NCI-H2171 (cell line): Measurements from ENCODE around the gene FXYD1.
"Not testable (repeated sequence)": the region's sequence is repeated elsewhere in the genome, so short reads cannot be mapped to it uniquely, and the experiment has no call there.

Experiments used
- DNase-seq: peaks from one replicate; lab custom pipeline; 2025; lab: John Stamatoyannopoulos, UW

The FXYD1 gene

DNA sequence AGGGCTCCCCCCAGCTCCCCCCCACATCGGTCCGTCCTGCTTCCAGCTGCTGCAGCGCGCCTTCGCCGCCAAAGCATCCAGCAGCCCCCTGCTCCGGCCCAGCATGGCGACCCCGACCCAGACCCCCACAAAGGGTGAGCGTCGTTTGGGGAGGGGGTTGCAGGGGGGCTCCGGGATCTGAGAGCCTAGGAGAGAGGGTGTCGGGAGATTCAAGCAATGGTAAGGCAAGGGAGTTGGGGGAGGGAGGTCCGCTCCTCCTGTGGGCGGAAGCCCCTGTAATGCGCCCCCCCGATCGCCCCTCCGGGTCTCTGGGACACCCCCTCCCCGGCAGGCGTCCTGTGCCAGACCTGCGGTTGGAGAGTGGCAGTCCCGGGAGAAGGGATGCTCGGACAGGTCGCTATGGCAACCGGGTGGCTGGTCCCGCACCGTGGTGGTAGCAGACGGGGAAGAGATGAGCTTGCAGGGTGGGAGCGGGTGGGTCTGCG, 4.6 kb downstream of the FXYD1 start, which contains the start of gene FXYD7:
TSS of gene FXYD7 (plus strand) at position 25 of the 485 bp plus-strand sequence. CDS start at position 104, 79 bp downstream.
- no peak for DNase-seq

DNA sequence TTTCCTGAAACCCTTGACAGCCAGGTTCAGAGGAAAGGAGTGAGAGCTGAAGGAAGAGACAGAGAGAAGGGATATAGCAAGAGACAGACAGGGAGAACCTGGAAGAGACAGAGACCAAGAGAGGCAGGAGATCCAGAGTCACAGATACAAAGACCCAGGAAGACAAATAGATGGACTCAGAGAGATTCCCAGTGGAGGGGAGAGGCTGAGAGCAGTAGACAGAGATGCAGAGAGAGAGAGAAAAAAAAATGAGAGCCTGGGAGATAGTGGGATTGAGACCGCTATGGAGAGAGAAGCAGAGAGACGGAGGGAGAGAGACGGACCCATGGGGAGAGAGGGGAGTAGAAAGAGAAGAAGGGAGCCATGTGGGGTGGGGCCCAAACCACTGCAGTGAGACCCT, 5.2 kb downstream of the FXYD1 start:
- no peak for DNase-seq

DNA sequence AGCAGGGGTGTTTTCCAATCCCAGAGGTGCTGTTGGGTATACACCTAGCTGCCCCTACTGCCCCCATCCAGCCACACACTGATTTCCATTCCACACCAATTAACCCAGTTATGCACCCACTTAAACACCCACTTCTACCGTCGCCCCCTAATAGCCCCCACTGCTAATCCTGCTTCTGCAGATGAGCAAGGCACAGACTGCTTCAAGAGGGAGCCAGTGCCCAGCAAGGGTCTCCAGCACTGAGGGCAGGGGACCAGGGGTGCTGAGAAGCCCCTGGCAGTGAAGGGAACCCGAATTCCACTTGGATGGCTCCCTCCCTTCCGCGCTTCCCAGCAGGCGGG, 5.6 kb downstream of the FXYD1 start:
- DNase-seq: no peak

DNA sequence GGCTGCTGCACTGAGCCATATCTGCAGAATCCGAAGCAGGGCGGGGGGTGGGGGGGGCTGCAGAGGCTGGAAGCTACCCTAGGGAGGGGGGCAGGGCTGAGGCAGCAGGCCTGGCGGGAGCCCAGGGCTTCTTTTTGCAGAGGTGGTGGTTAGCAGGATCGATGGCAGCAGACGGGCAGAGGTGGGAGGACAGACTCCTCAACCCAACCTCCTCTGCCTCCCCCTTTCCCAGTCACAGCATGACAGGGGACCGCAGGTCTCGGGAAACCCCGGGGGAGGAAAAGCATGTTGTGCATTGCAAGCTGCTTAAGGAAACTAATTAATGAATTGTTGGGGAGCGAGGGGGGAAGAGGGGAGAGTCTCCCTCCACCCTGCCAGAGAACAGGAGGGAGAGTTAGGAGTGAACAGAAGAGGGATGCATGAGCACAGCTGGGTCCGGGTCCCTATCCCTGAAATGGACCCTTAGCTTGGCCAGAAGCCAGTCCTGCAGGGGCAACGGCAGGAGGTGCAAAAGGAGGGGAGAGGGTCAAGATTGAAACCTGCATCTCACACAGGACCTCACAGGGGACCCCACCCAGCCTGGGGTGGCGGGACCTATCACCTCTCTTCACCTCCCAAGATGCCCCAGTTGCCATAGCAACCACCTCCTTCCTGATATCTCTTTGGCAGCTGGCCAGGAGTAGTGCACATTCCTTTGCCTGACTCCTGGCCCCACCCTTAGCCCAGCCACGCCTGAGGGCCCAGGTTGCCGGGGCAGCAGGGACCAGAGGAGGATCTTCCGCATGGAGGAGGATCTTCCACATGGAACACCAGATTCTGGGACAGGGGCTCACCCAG, 6.2 kb downstream of the FXYD1 start:
- DNase-seq: peak; percentile 80

DNA sequence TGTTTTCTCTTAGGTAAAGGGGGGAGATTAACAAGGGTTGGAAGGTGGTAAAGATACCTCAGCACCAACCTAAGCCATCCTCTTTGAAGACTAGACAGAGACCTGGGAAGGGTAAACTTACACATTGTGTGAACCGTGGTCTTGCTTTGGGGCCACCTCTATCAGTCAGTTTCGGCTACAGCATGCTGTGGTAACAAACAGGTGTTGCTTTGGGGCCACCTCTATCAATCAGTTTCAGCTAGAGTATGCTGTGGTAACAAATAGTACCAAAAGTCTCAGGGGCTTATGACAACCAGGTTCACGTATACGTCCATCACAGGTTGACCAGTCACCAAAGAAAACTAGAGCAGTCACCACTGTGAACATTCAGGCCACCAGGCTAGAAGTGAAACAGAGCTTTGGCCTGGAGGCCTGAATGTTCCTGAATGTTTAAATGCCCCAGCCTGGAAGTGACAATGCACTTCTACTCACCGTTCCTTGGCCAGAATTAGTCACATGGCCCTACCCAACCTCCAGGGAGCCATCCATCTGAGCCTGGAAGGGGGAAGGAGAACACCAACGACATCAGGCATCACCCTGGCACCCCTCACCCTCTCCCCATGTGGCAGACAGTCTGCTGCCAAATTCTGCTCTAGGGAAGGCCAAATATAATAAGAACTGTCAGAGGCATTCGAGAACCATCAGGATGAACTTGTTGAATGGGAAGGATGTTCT, 8.3 kb downstream of the FXYD1 start:
- no peak for DNase-seq

DNA sequence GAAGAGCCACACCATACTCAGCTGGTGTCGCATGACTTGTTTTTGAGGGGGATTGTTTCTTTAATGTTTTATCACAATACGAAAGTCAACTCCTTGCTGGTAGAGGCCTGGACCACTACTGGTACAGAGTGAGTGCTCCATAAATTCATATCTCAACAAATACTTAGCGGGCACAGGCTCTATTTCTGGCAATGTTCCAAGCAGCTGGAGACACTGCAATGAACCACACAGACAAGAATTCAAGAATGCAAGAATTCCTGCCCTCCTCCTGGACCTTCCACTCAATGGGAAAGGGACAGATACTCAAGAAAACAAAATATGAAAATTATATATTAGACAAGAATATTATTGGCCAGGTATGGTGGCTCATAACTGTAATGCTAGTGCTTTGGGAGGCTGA, 10.8 kb downstream of the FXYD1 start:
- no peak for DNase-seq

DNA sequence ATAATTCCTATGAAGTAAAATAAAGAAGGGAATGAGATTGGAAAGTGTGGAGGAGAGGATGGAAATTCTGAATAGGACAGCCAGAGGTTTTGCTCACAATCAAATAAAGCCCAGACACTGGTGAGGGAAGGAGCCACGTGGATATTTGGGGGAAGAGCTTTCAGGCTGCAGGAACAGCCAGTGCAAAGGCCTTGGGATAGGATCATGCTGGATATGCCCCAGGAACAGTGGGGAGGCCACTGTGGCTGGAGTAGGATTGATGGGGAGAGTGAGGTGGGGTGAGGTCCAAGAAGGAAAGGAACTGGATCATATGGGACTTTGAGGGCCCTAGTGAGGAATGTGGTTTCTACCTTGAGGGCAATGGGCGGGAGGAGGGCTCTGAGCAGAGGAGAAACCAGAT, 11.8 kb downstream of the FXYD1 start:
- no peak for DNase-seq

DNA sequence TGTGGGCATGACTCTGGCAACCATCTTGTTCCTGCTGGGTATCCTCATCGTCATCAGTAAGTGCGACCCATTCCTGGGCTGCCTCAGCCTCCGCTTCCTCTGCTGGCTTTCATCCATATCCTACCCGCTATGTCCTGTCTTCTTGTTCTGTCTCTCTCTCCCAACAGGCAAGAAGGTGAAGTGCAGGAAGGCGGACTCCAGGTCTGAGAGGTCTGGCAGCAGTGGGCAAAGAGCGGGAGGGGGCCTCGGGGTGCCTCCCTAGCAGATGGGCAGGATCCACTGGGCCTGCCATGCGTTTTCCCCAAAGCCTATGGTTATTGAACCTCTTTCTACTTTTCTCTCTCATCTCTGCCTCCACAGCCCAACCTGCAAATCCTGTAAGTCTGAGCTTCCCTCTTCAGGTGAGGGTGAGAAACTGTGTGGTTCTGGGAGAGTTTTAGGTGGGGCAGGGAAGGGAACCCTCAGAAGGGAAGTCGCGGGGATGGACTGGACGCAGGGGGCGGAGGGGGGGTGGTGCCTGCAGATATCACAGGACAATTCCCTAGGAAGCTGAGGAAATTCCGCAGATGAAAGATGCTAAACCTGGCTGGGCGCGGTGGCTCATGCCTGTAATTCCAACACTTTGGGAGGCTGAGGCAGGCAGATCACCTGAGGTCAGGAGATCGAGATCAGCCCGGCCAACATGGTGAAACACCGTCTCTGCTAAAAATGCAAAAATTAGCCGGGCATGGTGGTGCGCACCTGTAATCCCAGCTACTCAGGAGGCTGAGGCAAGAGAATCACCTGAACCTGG, 12.8 kb downstream of the FXYD1 start:
- DNase-seq: no peak

DNA sequence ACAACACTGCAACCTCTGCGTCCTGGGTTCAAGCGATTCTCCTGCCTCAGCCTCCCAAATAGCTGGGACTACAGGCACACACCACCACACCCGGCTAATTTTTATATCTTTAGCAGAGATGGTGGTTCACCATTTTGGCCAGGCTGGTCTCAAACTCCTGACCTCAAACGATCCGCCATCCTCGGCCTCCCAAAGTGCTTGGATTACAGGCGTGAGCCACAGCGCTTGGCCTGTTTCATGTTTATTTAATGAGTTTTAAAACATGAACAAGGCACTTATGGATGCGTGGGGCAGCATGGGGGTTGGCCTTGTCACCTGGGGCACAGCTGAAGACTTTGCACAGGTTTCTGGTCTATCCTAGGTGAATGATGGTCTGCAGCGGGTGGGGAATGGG, 14.5 kb downstream of the FXYD1 start:
- DNase-seq: not testable (repeated sequence)

DNA sequence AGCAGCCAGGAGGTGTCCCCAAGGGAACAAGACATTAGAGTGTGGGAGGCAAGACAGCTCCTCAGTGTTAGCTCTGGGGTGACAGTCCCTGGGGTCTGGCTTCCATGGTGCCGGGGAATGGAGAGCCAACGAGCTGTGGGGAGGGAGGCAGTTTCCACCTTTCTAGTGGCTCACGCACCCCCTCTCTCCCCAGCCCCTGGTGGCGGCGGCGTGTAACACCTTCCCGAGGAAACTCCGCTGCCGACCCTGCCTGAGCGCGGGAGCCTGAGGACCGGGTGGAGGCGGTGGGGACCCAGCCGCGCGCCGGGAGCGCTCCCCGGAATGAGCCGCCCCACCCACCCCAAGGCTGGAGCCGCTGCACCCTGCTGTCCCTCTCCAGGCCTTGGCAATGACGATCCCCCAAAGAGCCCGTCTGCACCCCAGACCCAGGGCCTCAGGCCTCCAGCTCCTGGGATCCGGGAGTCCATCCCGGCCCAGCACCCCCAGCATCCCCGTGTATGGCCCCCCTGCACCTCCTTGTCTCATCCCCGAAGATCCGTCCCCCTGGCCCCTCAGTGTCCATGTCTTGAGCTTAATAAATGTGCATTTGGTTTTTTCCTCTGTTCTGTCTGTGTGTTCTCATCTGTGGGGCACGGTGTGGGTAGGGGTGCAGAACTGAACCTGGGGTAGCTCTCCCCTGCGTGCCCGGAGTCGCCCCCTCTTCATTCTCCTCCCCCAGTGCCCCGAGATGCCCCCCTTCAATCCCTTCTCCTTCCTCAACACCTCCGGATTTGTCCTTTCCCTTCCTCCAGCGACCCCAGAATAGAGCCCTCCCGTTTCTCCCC, 15.3 kb downstream of the FXYD1 start:
- peak; percentile 37 for DNase-seq

DNA sequence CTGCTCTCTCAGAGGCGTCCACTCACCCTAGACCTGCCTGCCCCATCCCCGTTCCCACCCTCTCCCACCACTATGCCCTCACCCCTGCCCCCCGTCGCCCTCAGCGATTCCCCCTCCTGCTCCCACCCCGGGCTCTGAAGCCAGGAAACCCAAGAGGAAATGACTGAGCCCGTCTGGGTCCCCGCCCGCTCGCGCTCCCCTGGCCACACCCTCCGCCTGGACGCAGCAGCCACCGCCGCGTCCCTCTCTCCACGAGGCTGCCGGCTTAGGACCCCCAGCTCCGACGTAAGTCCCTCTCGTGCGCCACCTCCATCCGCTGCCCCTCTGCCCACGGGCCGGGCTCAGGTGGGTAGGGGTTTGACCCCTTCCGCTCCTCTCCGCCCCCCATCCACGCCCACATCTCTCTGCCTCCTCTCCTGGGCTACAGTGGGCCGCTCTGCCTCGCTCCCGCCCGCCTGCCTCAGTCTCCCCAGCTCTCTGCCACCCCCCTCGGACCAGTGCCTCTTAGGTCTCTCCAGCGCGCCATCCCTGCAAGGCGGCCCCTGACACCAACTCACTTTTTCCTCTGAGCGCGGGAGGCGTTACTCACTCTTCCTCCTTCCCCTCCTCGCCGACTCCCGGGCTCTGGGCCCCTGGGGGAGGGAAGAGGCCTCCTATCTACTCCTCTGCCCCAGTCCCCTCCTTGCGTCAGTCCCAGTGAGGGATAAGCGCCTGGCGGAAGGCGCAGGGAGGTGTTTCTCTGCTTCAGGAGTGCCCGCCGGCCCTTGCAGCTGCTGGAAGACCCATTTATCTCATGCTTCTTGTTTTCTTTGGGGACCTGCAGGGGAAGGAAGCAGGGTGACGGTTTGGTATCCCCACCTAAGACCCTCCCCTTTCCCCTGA, 16.1 kb downstream of the FXYD1 start, which contains the start of gene FXYD5:
TSS of gene FXYD5 (plus strand) at position 211 of the 882 bp plus-strand sequence. CDS start 816 bp downstream, outside the sequence.
- no peak for DNase-seq

DNA sequence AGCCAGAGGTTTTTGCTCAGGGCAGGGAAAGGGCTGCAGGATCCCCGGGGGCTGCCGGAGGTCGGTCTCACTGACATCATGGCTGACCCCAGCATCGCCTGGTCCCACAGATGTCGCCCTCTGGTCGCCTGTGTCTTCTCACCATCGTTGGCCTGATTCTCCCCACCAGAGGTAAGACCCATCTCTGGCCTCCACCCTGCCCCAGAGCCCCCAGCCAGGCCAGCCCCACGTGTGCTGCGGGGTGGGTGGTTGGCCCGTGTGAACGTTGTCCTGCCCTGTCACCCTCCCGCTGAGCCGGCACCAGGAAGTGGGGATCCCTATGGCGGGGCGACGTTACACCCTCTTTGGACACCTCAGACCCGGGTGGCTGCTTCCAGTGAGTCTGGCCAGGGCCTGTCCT, 16.8 kb downstream of the FXYD1 start:
- no peak for DNase-seq

DNA sequence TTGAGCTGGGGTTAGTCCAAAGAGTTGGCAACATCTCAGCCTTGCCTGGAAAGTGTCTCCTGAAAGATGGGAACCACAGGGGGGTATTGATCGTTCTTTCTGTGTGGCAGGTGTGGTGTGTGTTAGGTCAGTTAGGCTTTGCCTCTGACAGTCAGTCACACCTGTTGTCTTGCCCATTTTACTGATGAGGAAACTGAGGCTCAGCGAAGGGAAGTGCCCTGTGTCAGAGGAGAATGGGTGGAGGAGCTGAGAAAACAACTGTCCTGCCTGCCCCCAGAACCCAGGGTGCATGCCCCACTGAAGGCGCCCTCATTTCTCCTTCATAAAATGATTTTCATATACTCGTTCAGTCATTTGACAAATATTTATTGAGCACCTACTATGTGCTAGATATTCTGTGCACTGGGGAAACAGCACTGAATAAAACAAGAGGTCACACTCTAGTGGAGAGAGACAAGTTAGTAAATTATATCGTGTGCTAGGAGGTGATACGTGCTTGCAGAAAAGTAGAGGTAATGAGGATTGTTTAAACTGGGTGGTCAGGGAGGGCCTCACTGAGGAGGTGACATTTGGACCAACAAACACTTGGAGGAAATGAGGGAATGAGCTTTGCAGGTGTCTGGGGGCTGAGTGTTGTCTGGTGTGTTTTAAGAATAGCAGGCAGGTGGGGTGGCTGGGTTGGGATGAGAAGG, 17.5 kb downstream of the FXYD1 start:
- no peak for DNase-seq

DNA sequence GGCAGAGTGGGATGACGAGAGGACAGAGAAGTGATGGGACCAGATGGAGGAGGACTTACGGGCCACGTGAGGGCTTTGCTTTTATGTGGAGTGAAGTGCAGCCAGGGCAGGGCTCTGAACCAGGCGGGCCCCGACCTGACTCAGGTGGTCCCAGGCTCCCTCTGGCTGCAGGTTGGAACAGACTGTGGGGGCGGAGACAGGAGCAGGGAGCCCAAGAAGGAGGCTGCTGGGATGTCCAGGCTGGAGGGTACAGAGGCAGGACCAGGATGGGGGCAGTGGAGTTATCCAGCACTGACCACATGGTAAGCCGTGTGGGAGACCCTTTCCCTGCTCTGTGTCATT, 18.0 kb downstream of the FXYD1 start:
- DNase-seq: no peak

DNA sequence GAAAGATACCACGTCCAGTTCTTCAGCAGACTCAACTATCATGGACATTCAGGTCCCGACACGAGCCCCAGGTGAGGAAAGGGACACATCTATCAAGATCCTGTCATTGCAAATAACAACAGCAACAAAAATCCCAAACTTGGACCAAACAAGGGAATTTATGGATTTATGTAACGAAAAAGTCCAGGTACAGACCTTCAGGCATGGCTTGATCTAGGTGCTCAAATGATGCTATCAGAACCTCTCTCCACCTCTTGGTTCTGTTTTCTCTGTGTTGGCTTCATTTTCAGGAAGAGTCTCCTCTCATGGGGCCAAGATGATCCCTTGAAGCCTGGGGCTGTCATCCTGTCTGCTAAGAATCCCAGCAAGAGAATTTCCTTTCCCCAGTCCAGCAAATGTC, 18.8 kb downstream of the FXYD1 start:
- no peak for DNase-seq

DNA sequence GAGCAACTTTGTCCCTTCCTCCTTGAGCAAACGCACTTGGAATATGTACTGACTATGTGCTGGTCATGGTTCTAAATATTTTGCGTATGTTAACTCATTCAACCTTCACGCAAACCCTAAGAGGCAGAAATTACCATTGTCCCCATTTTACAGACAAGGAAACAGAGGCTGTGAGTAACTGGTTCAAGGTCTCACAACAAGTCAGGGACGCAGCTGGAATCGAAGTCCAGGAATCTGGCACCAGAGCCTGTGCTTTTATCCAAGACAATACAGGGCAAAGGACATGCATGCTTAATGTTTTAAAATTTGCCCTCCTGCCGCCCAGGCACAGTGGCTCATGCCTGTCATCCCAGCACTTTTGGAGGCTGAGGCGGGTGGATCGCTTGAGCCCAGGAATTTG, 21.0 kb downstream of the FXYD1 start:
- DNase-seq: no peak

DNA sequence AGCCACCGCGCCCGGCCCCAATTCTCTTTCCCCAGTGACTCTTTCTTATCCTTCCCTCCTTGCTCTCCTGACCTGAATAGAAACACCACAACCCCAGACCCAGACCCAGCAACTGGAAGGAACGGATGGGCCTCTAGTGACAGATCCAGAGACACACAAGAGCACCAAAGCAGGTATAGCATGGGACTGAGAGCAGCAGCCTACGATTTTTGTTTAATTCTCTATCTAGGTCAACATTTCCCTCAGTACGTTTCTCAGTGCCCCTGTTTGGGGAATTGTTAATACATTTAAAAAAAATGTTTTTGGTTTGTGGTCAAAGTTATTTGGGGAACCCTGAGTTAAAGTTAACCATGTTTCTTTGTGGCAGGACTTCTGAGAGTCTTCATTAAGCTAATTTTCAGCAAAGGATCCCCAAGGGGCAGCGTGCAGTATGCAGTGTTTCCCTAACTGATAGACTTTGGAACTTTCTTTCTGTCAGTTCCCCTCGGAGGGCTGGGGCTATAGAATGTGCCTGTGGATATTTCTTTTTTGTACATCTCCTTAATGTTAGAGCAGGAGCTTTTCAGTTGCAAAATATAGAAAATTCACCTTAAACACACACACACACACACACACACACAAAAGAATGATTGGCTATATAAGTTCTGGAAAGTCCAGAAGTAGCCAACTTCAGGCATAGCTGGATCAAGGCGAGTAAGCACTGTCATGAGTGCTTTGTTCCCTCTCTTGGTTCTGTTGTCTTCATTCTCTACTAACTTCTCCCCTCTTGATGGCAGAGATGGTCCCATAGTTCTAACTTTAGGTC, 22.2 kb downstream of the FXYD1 start:
- no peak for DNase-seq

DNA sequence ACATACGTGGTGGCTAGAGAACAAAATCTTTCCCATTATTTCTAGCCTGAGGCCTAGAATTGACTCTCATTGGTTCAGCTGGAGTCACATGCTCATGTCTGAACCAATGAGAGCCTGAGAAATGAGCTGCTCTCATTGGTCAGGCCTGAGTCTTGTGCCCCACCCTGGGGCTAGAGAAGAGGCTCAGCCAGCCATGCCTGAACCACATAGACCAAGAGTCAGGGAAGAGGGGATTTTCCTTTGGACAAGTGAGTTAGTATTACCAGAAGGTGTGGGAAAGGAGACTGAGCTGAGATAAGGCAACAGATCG, 22.8 kb downstream of the FXYD1 start:
- no peak for DNase-seq
